Measurements from ENCODE around the gene SF3B2. TPM values are rescaled to one million over a fixed set of nuclear protein-coding genes. Genes with fewer than 3 reads are reported as not detected.
A peak's percentile ranks its signal among the peaks of the same experiment; 100 is the strongest.

SF3B2 gene
- total and polyA plus RNA-seq, 10 donors, result 77.5 to 195 (median 147) TPM

DNA sequence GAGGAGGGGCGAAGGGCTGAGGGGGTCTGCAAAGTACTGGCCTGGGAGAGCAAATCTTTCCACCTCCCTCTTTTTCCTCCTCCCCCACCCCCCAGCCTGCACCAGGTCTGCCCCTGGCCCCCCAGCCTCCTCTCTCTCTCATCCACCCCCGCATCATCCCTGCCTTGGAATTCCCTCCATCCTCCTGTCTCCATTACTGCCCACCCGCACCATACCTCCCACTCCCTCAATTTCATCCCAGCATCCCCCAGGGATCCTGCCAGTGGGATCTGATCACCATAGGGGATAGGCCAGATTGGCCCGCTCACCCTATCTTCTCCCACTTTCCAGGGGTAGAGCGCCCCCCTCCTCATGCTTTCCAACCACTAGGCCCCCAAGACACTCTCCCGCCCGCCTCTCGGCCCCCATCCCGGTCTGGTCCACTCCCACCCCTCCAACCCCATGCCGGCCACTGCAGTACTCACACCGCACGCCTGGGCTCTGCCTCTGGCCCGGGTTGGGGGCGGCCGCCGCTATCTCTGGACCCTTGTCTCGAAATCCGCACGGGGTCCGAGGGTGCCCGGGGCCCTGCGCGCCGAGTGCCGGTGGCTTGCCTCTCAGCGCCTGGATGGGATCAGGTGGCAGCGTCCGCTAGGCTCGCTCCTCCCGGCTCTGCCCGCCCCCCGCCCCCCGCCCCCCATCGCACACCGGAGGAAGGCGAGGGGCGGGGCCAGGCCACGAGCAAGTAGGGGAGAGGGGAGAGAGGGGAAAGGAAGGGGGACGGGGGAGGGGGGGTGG, 3.4 kb upstream of the SF3B2 start, which contains the start of gene GAL3ST3:
TSS of gene GAL3ST3 (minus strand) at position 615 of the 777 bp plus-strand sequence. CDS start 3,746 bp downstream, outside the sequence.
- DNase-seq, result peak; percentile 72
- intact Hi-C loops (cut with DNase I; ENCODE audit: low total_unique reads), result no loop called here
- Histone ChIP-seq H3K36me3 (peaks cover 0 to 8% (median 2%) of the 10 kb centered on the region in 6 donors), H3K4me3 (peak within 1 kb of the TSS in 1 of 8 donors; percentile 31), H3K4me1 (peaks cover 21 to 51% (median 41%) of the 10 kb centered on the region in 6 donors), H3K27me3 (replicated peaks in 1 of 7) (peaks cover 0 to 27% (median 10%) of the 10 kb centered on the region in 7 donors), H3K27ac (no peak within 1 kb of the TSS), H3K9me3 (no peaks in the 10 kb centered on the region)
- TF ChIP-seq POLR2A (IDR thresholded peaks at IDR 0.05) (no peak), CTCF (IDR thresholded peaks at IDR 0.05 in 8 of 11, conservative IDR thresholded peaks at IDR 0.05 in 3 of 11) (no peak)
- WGBS, 5 donors, result 12 to 22% (median 20%) methylated on average over 26 to 39 of the region's 39 CpGs

DNA sequence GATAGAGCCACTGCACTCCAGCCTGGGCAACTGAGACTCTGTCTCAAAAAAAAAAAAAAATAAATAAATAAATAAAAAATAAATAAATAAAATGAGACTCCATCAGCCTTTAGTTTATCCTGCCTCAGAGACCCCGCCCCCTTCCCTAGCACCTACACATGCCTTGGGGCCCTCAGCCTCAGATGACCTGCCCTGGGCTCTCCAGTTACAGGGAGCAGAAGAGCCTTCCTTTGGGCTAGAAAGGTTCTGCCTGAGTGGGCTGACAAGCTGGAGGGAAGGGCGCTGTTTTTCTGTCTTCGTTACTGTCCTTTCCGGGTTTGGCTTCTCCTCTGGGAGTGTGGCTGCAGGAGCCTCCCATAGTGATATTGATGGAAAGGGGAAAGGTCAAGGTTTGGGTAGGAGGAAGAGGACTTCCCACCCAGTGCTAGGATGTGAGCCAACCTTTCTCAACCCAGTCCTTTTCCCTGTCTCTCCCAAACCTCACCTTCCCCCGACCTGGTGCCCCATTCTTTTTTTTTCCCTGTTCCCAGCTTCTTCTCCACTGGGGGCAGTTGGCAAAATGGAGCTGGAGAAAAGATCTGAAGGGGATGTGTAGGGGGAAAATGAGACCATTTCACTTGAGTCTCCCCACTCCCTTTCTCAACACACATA, 1.5 kb upstream of the SF3B2 start:
- WGBS, 5 donors, result 76 to 85% (median 79%) methylated on average over 5 of the region's 5 CpGs
- Histone ChIP-seq H3K9me3 (no peaks in the 10 kb centered on the region), H3K36me3 (peaks cover 6 to 28% (median 21%) of the 10 kb centered on the region in 6 donors), H3K4me1 (peaks cover 20 to 58% (median 40%) of the 10 kb centered on the region in 6 donors), H3K4me3 (peak overlapping the region in 2 of 8 donors; percentile 99 to 100), H3K27me3 (replicated peaks in 1 of 7) (peaks cover 0 to 27% (median 10%) of the 10 kb centered on the region in 7 donors), H3K27ac (peak overlapping the region in 5 of 8 donors; percentile 90 to 93 (median 90))
- DNase-seq, result peak; percentile 58
- TF ChIP-seq CTCF (IDR thresholded peaks at IDR 0.05 in 8 of 11, conservative IDR thresholded peaks at IDR 0.05 in 3 of 11), result no peak
- no peak for TF ChIP-seq POLR2AphosphoS5 (IDR thresholded peaks at IDR 0.05)
- no peak for TF ChIP-seq POLR2A (IDR thresholded peaks at IDR 0.05)
- intact Hi-C loops (cut with DNase I; ENCODE audit: low total_unique reads), result no loop called here

DNA sequence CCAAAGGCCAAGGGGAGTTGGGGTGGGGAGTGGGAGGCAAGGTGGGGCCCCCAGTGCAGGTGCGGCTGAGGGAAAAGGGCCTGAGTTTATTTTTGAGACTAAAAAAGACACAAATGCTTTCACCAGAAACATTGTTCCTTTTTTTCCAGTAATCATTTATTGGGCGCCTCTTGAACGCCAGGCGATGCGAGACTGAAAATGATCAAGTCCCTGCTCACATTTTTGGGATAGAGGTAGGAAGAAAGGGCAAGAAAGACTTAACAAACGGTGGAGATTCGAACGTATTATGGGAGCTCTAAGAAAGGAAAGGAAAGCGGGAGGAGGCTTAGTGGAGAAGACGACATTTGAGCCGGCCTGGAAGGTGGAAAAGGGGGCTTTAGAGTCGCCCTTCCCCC, 796 bp upstream of the SF3B2 start:
- peaks cover 0 to 27% (median 10%) of the 10 kb centered on the region in 7 donors for H3K27me3 ChIP-seq (replicated peaks in 1 of 7)
- H3K4me3 ChIP-seq, result peak overlapping the region; percentile 92 to 100 (median 100)
- peaks cover 7 to 34% (median 27%) of the 10 kb centered on the region in 6 donors for H3K36me3 ChIP-seq
- no peaks in the 10 kb centered on the region for H3K9me3 ChIP-seq
- WGBS, 5 donors, result 28 to 34% (median 32%) methylated on average over 12 of the region's 12 CpGs
- peak overlapping the region; percentile 72 to 93 (median 90) for H3K27ac ChIP-seq
- H3K4me1 ChIP-seq, result peaks cover 20 to 62% (median 40%) of the 10 kb centered on the region in 6 donors
- TF ChIP-seq POLR2A (IDR thresholded peaks at IDR 0.05) (no peak), CTCF (IDR thresholded peaks at IDR 0.05 in 8 of 11, conservative IDR thresholded peaks at IDR 0.05 in 3 of 11) (no peak), POLR2AphosphoS5 (IDR thresholded peaks at IDR 0.05) (no peak)
- peak; percentile 71 for DNase-seq
- intact Hi-C loops (cut with DNase I; ENCODE audit: low total_unique reads), result no loop called here

DNA sequence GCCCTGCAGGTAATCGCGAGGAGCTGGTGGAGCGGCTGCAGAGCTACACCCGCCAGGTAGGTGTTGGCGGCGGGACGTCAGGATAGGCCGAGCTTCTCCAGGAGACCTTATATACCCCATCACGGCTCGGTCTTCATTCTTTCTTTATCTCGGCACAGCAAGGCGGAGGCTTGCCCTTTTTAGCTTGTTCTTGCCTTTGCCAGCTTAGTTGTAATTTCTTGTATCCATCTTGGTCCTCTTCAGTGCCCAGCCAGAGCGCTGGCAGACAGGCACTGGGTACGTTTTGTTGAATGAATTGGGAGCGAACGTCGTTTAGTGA, 459 bp downstream of the SF3B2 start:
- intact Hi-C loops (cut with DNase I; ENCODE audit: low total_unique reads), result no loop called here
- peaks cover 20 to 62% (median 40%) of the 10 kb centered on the region in 6 donors for H3K4me1 ChIP-seq
- TF ChIP-seq CTCF (IDR thresholded peaks at IDR 0.05 in 8 of 11, conservative IDR thresholded peaks at IDR 0.05 in 3 of 11), result no peak
- TF ChIP-seq POLR2A (IDR thresholded peaks at IDR 0.05), result no peak
- H3K4me3 ChIP-seq, result peak overlapping the region; percentile 92 to 100 (median 100)
- H3K9me3 ChIP-seq, result no peaks in the 10 kb centered on the region
- WGBS, 5 donors, result 1 to 3% (median 2%) methylated on average over 15 to 17 of the region's 17 CpGs
- no peak for DNase-seq
- H3K27me3 ChIP-seq (replicated peaks in 1 of 7), result peaks cover 0 to 20% (median 10%) of the 10 kb centered on the region in 7 donors
- peaks cover 11 to 47% (median 39%) of the 10 kb centered on the region in 6 donors for H3K36me3 ChIP-seq
- H3K27ac ChIP-seq, result peak overlapping the region; percentile 72 to 93 (median 90)

All from spleen (tissue), 11 donors.